Measurements from ENCODE around the gene OLFM4.
"Not testable (repeated sequence)": the region's sequence is repeated elsewhere in the genome, so short reads cannot be mapped to it uniquely, and the experiment has no call there.

OLFM4 gene

DNA sequence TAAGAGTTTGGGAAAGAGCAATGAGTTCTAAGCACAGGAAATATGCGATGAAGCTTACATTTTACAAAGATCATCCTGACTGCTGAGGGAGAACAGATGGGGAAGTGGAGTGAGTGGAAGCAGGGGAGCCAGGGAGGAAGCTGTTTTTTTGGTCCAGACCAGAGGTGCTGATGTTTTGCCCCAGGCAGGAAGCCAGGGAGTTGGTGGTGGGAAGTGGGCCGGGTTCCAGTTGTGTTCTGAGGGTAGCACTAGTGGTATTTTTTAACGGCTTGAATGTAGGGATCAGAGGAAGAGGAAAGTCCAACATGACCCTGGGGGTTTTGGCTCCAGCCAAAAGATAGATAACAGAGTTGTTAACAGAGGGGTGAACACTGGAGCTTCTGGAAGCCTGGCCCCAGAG lies 20.7 kb upstream of the OLFM4 start:
- DNase-seq = no peak
- no peak overlapping the region for H3K27ac ChIP-seq

DNA sequence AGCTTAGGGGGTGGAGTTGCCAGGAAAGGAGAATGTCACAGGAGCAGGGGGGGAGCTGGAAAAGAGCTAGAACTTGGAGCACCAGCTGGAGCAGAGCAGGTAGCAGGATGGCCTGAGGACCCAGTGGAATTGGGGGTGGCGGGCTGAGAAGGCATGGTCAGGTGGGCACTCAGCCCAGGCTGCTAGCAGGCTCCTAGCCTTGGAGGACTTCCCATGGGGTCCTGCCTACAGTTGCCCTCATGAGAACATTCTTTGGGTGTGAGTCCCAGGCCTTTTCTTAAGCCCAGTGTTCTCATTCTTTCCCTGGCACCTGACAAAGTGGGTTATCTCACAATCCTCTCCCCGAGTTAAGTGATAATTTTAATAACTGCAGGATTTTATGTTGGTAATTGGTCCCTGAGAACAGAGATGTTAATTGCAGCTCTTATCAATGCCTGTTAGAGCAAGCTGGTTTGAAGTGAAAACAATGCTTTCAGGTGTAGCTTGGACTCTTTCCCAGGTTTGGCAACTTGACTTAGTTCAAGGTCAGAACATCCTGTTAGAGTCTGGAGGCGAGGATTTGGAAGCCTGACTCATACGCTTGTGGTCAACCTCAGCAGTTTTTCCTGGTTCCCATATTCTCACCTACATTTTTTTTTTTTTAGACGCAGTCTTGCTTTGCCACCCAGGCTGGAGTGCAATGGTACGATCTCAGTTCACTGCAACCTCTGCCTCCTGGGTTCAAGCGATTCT lies 18.1 kb upstream of the OLFM4 start:
- TF ChIP-seq, protein P1, sequence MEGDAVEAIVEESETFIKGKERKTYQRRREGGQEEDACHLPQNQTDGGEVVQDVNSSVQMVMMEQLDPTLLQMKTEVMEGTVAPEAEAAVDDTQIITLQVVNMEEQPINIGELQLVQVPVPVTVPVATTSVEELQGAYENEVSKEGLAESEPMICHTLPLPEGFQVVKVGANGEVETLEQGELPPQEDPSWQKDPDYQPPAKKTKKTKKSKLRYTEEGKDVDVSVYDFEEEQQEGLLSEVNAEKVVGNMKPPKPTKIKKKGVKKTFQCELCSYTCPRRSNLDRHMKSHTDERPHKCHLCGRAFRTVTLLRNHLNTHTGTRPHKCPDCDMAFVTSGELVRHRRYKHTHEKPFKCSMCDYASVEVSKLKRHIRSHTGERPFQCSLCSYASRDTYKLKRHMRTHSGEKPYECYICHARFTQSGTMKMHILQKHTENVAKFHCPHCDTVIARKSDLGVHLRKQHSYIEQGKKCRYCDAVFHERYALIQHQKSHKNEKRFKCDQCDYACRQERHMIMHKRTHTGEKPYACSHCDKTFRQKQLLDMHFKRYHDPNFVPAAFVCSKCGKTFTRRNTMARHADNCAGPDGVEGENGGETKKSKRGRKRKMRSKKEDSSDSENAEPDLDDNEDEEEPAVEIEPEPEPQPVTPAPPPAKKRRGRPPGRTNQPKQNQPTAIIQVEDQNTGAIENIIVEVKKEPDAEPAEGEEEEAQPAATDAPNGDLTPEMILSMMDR (IDR thresholded peaks at IDR 0.05) = no peak
- H3K27me3 ChIP-seq = peaks cover 0 to 2% of the 10 kb centered on the region in 2 donors
- H3K36me3 ChIP-seq = no peaks in the 10 kb centered on the region
- intact Hi-C loops (cut with DNase I; ENCODE audit: low total_unique reads) = no loop called here
- no peak overlapping the region for H3K27ac ChIP-seq
- H3K4me3 ChIP-seq = no peak overlapping the region
- no peaks in the 10 kb centered on the region for H3K4me1 ChIP-seq
- DNase-seq = no peak
- H3K9me3 ChIP-seq = no peaks in the 10 kb centered on the region

More for the DNA sequence above, 20.7 kb upstream of the OLFM4 start:
- H3K9me3 ChIP-seq = no peaks in the 10 kb centered on the region
- no peaks in the 10 kb centered on the region for H3K36me3 ChIP-seq
- H3K4me1 ChIP-seq = no peaks in the 10 kb centered on the region
- intact Hi-C loops (cut with DNase I; ENCODE audit: low total_unique reads) = no loop called here
- no peak overlapping the region for H3K4me3 ChIP-seq
- H3K27me3 ChIP-seq = peaks cover 0 to 2% of the 10 kb centered on the region in 2 donors
- TF ChIP-seq, protein P1 (IDR thresholded peaks at IDR 0.05) = no peak

GRCh38 chr13:53012707-53013106 lies 15.9 kb upstream of the OLFM4 start:
- no peak overlapping the region for H3K27ac ChIP-seq
- TF ChIP-seq, protein P1 (IDR thresholded peaks at IDR 0.05) = no peak

GRCh38 chr13:53013113-53013512 lies 15.5 kb upstream of the OLFM4 start:
- Histone ChIP-seq H3K4me3 (no peak overlapping the region), H3K36me3 (no peaks in the 10 kb centered on the region), H3K9me3 (no peaks in the 10 kb centered on the region), H3K27ac (no peak overlapping the region), H3K4me1 (no peaks in the 10 kb centered on the region), H3K27me3 (no peaks in the 10 kb centered on the region)
- TF ChIP-seq, protein P1 (IDR thresholded peaks at IDR 0.05) = no peak
- no peak for DNase-seq
- intact Hi-C loops (cut with DNase I; ENCODE audit: low total_unique reads) = no loop called here

More at GRCh38 chr13:53012707-53013106, 15.9 kb upstream of the OLFM4 start:
- Histone ChIP-seq H3K36me3 (no peaks in the 10 kb centered on the region), H3K4me3 (no peak overlapping the region), H3K27me3 (no peaks in the 10 kb centered on the region), H3K9me3 (no peaks in the 10 kb centered on the region), H3K4me1 (no peaks in the 10 kb centered on the region)
- intact Hi-C loops (cut with DNase I; ENCODE audit: low total_unique reads) = no loop called here
- DNase-seq = no peak

DNA sequence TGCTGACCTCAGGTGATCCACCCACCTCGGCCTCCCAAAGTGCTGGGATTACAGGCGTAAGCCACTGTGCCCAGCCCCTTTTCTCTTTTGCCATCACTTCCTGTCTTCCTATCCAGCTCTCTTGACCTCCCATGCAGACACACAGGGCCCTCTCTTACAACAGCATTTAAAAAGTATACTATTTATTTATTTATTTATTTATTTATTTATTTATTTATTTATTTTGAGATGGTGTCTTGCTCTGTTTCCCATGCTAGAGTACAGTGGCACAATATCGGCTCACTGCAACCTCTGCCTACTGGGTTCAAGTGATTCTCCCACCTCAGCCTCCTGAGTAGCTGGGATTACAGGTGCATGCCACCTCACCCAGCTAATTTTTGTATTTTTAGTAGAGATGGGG lies 14.6 kb upstream of the OLFM4 start:
- H3K9me3 ChIP-seq; H3K36me3 ChIP-seq; H3K4me3 ChIP-seq; H3K27me3 ChIP-seq; H3K4me1 ChIP-seq; H3K27ac ChIP-seq; intact Hi-C loops (cut with DNase I; ENCODE audit: low total_unique reads); DNase-seq: not testable (repeated sequence)

DNA sequence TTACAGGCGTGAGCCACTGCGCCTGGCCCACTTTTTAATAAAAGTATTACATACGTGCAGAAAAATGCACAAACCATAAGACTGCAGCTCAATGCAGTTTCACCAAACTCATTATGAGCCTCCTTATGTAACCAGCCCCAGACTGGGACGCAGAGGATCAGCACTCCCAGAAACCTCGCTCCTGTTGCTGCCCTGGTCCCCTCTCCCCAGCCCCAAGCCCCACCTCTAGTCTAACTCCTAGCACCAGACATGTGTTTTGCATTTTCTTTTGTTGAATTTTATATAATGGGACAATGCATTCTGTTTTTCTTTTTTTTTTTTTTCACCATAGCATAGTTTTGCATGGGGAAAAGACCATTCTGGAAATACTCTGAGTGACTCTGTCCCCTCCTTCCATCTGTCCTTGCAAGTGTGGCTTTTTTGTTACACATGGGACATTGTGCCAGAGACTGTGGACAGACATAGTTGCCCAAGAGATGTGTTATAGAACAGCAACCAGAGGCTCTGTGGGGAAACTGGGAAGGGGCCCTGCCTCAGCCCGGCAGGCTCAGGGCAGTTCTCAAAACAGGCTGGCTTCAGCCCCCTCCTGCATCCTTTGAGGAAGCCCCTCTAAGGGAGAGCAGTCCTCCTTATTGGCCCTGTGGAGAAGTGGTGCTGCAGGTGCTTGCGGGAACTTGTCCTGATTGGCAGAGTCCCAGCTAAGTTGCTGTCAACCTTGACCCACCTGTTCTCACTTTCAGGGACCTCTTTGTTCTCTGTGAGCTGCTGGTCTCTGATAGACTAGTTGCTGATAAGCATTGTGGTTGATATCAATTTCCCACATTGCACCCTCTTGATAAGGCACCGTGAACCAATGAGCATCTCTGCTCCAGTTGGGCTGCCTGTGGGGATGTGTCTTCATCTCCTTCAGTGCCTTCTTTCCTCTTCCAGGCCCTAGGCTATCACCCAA lies 13.8 kb upstream of the OLFM4 start:
- TF ChIP-seq, protein P1 (IDR thresholded peaks at IDR 0.05) = no peak
- intact Hi-C loops (cut with DNase I; ENCODE audit: low total_unique reads) = no loop called here

More for the DNA sequence above, 13.8 kb upstream of the OLFM4 start:
- H3K4me1 ChIP-seq = no peaks in the 10 kb centered on the region
- no peak overlapping the region for H3K4me3 ChIP-seq
- no peaks in the 10 kb centered on the region for H3K27me3 ChIP-seq
- H3K36me3 ChIP-seq = no peaks in the 10 kb centered on the region
- no peak for DNase-seq
- no peak overlapping the region for H3K27ac ChIP-seq
- H3K9me3 ChIP-seq = no peaks in the 10 kb centered on the region
